BLaER1 (cell line): ENCODE measurements around the gene NAV3.

Source experiments
- H3K27ac ChIP-seq: shearing (Covaris generic); formaldehyde crosslinking; 2 replicates; pipeline ENCODE4 v1.8.1; 2022
- H3K27me3 ChIP-seq: shearing (Covaris generic); formaldehyde crosslinking; 2 replicates; pipeline ENCODE4 v1.8.1; 2022
- H3K36me3 ChIP-seq: shearing (Covaris generic); formaldehyde crosslinking; 2 replicates; pipeline ENCODE4 v1.8.1; 2022
- H3K4me1 ChIP-seq: shearing (Covaris generic); formaldehyde crosslinking; 2 replicates; pipeline ENCODE4 v1.8.1; 2022
- H3K4me2 ChIP-seq: shearing (Covaris generic); formaldehyde crosslinking; 2 replicates; pipeline ENCODE4 v1.8.1; 2022
- H3K4me3 ChIP-seq: shearing (Covaris generic); formaldehyde crosslinking; 2 replicates; pipeline ENCODE4 v1.8.1; 2022
- H3K9ac ChIP-seq: shearing (Covaris generic); formaldehyde crosslinking; 2 replicates; pipeline ENCODE4 v1.8.1; 2022
- H3K9me3 ChIP-seq: shearing (Covaris generic); formaldehyde crosslinking; 2 replicates; pipeline ENCODE4 v1.8.1; 2022
- H4K20me1 ChIP-seq: shearing (Covaris generic); formaldehyde crosslinking; 2 replicates; pipeline ENCODE4 v1.8.1; 2022
- Cebpa-rat ChIP-seq: shearing (Covaris generic); IDR thresholded peaks from 2 replicates; pipeline ENCODE4 v1.8.1; 2022

The NAV3 gene

DNA sequence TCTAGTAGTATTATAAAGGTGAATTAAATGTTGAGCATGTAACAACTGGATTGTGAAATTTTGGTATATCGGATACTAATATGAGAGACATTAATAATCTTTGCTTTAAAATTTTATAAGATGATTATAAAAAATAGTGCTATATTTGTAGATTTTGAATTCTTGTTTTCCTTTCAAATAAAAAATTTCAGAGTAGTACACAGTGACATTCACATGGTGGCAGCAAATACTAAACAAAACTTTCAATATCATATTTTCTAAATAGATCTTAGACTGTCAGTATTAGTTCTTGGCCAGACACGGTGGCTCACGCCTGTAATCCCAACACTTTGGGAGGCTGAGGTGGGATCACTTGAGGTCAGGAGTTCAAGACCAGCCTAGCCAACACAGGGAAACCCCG lies 166.0 kb downstream of the NAV3 start:
- H3K27me3 ChIP-seq = no peaks in the 10 kb centered on the region
- no peak overlapping the region for H3K9ac ChIP-seq
- H3K27ac ChIP-seq = no peak overlapping the region
- no peaks in the 10 kb centered on the region for H3K9me3 ChIP-seq
- no peak for TF ChIP-seq Cebpa-rat
- H3K4me2 ChIP-seq = no peak overlapping the region
- no peak overlapping the region for H3K4me3 ChIP-seq
- no peaks in the 10 kb centered on the region for H3K36me3 ChIP-seq
- H4K20me1 ChIP-seq = no peaks in the 10 kb centered on the region
- peaks cover 9% of the 10 kb centered on the region for H3K4me1 ChIP-seq

DNA sequence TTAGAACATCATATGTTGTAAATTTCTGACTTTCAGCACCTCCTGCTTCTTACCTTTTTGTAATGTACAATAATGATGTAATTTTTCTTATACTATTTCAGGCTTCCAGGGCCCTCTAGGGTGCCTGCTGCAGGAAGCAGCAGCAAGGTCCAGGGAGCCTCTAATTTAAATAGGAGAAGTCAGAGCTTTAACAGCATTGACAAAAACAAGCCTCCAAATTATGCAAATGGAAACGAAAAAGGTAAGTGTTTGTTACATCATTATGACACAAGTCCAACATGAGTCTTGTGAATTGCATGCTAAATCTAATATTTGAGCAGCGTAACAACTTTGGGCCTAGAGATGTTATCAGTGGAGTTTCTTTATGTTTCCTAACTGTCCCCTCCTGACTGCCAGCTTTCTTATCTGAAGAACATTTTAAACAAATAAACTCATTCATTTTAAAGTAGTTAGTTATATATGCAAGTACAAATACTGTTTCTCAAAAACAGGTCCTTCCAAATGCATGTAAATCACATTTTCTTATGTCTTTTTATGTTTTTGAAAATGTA lies 167.6 kb downstream of the NAV3 start:
- Histone ChIP-seq H3K4me3 (no peak overlapping the region), H3K4me1 (peaks cover 9% of the 10 kb centered on the region), H3K9ac (no peak overlapping the region), H3K4me2 (no peak overlapping the region), H3K9me3 (no peaks in the 10 kb centered on the region), H3K27ac (no peak overlapping the region), H3K27me3 (no peaks in the 10 kb centered on the region), H4K20me1 (no peaks in the 10 kb centered on the region), H3K36me3 (no peaks in the 10 kb centered on the region)
- no peak for TF ChIP-seq Cebpa-rat

DNA sequence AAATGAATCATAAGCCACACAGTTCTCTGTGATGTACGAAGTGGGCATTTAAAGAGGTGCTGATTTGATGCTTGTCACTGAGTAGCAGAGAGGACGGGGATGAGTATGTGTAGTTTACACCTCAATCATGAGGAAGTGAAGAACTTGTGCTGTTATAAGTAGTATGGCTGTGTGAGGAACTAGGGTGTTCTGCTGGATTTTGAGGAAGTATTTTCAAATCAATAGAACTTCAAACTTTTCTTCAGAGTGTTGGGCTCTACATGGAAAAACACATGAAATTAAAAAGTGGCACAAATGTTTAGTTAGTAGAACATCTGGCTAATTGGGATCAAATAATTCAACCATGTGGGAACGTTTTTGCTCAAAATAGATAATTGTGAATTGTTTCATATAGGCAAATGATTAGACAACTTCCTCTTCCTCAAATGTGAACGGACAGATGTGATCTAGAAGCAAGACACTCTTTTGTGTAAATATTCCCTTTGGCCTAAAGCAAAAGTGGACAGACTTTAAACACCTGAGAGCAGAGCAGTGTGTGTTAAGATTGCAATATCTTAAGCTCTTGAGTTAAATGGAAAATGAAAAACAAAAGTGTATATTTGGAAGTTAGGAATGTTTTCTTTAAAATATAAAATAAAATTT lies 168.5 kb downstream of the NAV3 start:
- Histone ChIP-seq H3K4me2 (peak overlapping the region; percentile 47), H3K9ac (no peak overlapping the region)

DNA sequence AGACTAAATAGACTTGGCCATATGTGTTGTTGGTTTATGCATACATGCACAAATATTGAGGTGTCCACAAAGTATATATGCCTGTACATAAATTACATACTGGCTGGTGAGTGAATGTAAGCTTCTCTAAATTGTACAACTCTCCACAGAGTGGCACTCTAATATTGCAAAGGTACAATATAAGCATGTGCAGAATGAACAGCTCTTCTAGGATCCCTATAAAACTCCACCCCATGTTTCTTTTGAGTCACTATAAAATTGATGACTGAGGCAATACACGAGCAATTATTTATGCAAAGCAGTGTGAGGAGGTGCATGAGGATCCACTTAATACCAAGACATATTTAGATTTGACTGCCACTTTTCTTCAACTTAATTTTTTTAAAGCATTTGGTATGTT lies 172.2 kb downstream of the NAV3 start:
- H3K4me2 ChIP-seq = no peak overlapping the region
- no peaks in the 10 kb centered on the region for H3K27me3 ChIP-seq
- no peak overlapping the region for H3K9ac ChIP-seq
- no peak overlapping the region for H3K4me3 ChIP-seq
- H4K20me1 ChIP-seq = no peaks in the 10 kb centered on the region
- no peak overlapping the region for H3K27ac ChIP-seq
- no peak for TF ChIP-seq Cebpa-rat
- no peaks in the 10 kb centered on the region for H3K9me3 ChIP-seq
- H3K36me3 ChIP-seq = no peaks in the 10 kb centered on the region
- H3K4me1 ChIP-seq = peaks cover 9% of the 10 kb centered on the region

More for the DNA sequence above, 168.5 kb downstream of the NAV3 start:
- Histone ChIP-seq H3K9me3 (no peaks in the 10 kb centered on the region), H3K27ac (peak overlapping the region; percentile 3; the same call in 1 of the 2 replicates), H4K20me1 (no peaks in the 10 kb centered on the region), H3K27me3 (no peaks in the 10 kb centered on the region), H3K36me3 (no peaks in the 10 kb centered on the region), H3K4me3 (no peak overlapping the region), H3K4me1 (peaks cover 9% of the 10 kb centered on the region)
- TF ChIP-seq Cebpa-rat = no peak

DNA sequence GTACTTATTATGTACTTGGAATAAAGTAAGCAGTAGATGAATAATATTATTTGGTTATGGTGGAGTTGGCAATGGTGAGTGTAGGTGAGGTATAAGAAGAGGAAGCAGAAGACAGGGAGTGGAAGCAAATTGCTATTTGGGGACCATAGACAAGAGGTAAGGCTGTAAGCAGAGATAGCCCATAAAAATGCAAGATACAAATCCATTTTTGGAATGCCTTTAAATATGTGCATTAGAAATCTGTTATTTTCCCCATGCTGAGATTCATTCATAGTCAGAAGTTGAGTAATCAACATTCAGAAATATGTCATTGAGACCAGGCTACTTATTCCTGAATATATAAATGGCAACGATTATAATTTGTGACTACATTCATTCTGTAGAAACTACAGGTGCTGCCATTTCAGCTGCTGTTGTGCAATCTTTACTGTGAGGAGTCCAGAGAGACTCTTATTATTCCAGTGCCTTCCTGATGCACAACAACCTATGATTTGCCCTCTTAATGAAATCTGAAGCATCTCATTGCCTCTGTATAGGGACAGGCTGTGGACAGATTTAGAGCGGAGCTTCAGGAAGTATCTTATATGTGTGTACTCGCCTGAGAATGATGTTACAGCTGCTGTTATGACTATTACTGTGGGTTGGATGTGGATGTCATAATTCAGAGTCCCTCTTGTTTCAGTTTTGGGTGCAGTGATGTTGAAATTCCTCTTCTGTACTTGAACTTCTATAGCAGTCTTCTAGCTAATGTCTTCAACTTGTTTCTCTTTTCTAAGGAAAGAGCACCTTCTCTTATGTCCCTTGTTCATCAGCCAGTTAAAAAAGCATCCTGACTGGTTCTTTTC lies 173.8 kb downstream of the NAV3 start:
- Histone ChIP-seq H4K20me1 (no peaks in the 10 kb centered on the region), H3K4me3 (no peak overlapping the region), H3K27me3 (no peaks in the 10 kb centered on the region), H3K9me3 (no peaks in the 10 kb centered on the region), H3K9ac (no peak overlapping the region), H3K4me1 (peaks cover 4% of the 10 kb centered on the region; the same call in 1 of the 2 replicates), H3K27ac (no peak overlapping the region), H3K36me3 (no peaks in the 10 kb centered on the region), H3K4me2 (no peak overlapping the region)
- TF ChIP-seq Cebpa-rat = no peak

DNA sequence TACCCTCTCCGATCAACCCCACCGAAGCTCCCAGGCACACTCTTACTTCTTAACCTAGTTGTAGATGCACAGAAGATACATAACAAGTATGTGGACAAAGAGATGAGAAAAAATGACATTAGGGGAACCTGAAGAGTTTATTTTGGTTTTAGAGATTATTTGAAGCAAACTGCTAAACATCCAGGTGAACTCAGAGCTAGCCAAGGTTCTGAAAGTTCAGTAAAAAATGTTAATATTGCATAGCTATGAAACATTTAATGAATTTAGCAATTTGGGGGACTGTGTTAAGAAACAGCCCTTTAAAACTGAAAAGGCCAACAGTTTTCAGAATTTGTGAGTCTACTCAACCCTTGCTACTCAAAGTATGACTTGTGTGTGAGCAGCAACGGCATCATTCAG lies 174.4 kb downstream of the NAV3 start:
- H3K4me1 ChIP-seq = no peaks in the 10 kb centered on the region
- H4K20me1 ChIP-seq = no peaks in the 10 kb centered on the region
- no peaks in the 10 kb centered on the region for H3K9me3 ChIP-seq
- H3K9ac ChIP-seq = no peak overlapping the region
- H3K4me3 ChIP-seq = no peak overlapping the region
- no peaks in the 10 kb centered on the region for H3K36me3 ChIP-seq
- TF ChIP-seq Cebpa-rat = no peak
- H3K27ac ChIP-seq = no peak overlapping the region
- no peaks in the 10 kb centered on the region for H3K27me3 ChIP-seq
- no peak overlapping the region for H3K4me2 ChIP-seq

DNA sequence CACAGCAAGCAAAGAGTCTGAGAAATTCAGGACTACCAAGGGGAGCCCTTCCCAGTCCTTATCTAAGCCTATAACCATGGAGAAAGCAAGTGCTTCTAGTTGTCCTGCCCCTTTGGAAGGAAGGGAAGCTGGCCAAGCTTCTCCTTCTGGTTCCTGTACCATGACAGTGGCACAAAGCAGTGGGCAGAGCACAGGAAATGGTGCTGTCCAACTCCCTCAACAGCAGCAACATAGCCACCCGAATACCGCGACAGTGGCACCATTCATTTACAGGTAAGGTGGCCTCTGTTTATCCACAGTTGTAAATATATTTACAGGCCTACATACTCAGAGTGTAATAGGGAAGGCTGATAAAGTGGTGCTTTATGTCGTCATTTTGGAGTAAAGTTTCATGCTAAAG lies 176.5 kb downstream of the NAV3 start:
- H3K4me2 ChIP-seq = no peak overlapping the region
- no peak overlapping the region for H3K4me3 ChIP-seq
- H3K4me1 ChIP-seq = no peaks in the 10 kb centered on the region
- no peaks in the 10 kb centered on the region for H3K36me3 ChIP-seq
- no peaks in the 10 kb centered on the region for H4K20me1 ChIP-seq
- TF ChIP-seq Cebpa-rat = no peak
- no peak overlapping the region for H3K27ac ChIP-seq
- no peaks in the 10 kb centered on the region for H3K9me3 ChIP-seq
- H3K9ac ChIP-seq = no peak overlapping the region
- H3K27me3 ChIP-seq = no peaks in the 10 kb centered on the region

DNA sequence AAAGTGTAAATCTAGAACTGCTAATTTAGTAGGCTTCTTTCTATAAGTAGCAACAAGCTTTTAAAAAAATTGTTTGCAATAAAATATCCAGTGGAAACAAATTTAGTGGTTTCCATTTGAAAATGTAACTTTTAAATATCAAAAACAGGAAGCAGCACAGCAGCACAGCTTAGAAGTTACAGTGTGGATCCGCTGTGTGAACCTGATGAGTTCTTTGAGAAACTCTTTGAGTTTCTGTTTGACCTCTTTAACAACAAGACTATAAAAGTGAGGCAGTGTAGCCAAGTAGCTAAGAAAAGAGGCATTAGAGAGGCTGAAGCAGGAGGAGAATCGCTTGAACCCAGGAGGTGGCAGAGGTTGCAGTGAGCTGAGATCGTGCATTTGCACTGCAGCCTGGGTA lies 178.3 kb downstream of the NAV3 start:
- TF ChIP-seq Cebpa-rat = no peak

DNA sequence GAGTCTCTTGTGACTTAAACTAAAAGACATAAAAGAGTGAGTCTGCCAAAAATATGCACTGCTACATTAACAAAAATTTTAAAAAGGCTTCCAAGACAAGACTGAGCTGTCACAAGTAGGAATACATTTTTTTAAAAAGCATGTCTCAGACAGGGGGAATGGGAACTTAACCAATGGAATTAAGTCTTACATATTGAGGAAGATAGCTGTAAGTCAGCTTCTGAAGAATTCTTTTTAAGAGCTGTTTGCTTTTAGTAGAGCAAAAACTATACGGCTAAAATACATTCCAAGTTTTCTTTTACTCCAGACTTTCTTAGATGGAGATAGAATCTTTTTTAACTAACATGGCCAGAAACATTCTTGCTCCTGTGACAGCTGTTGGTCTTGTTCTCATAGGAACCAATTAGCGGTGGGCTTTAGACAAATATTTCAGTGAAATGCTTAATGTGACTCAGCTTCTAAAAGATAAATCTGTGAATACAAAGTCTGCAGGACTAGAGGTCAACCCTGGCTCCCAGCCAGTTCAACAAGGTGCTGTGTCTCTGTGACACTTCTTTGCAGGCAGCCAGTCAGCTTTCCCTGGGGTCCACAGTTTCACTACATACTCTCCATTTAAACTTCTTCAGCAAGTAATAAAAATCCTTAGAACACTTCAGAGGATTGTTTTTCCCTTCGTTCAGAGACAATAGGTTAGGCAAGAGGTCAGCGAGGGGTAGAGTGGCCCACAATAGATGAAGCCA lies 187.6 kb downstream of the NAV3 start:
- Histone ChIP-seq H3K4me2 (no peak overlapping the region), H3K4me3 (no peak overlapping the region), H3K27ac (no peak overlapping the region), H3K9me3 (no peaks in the 10 kb centered on the region), H3K9ac (no peak overlapping the region), H3K36me3 (no peaks in the 10 kb centered on the region), H3K4me1 (no peaks in the 10 kb centered on the region), H3K27me3 (no peaks in the 10 kb centered on the region), H4K20me1 (no peaks in the 10 kb centered on the region)
- TF ChIP-seq Cebpa-rat = no peak

More for the DNA sequence above, 178.3 kb downstream of the NAV3 start:
- Histone ChIP-seq H3K27me3 (no peaks in the 10 kb centered on the region), H3K4me3 (no peak overlapping the region), H4K20me1 (no peaks in the 10 kb centered on the region), H3K4me2 (no peak overlapping the region), H3K36me3 (no peaks in the 10 kb centered on the region), H3K27ac (no peak overlapping the region), H3K9me3 (no peaks in the 10 kb centered on the region), H3K9ac (no peak overlapping the region), H3K4me1 (no peaks in the 10 kb centered on the region)
